Liver (tissue), 9 donors: ENCODE measurements around the gene GZMM. TPM values are rescaled to one million over a fixed set of nuclear protein-coding genes. Genes with fewer than 3 reads are reported as not detected.
A peak's percentile ranks its signal among the peaks of the same experiment; 100 is the strongest.

Experiments
- DNase-seq: peaks from one replicate; pipeline ENCODE4 v3.0.0-alpha.2; 2017; ENCODE audit warnings: low spot score
- H3K27ac ChIP-seq, 2 donors: one replicate each; pipeline ENCODE4 v1.7.0; 2013; ENCODE audit warnings: inconsistent platforms in 2 of 2, low read length in 2 of 2, control low read depth in 1 of 2, low read depth in 1 of 2, mild to moderate bottlenecking in 1 of 2
- H3K27me3 ChIP-seq, 4 donors: one replicate each; pipeline versions ENCODE4 v1.6.1 to v1.7.0; 2013; ENCODE audit warnings: low read length in 3 of 4, inconsistent platforms in 1 of 4, mild to moderate bottlenecking in 1 of 4, moderate library complexity in 1 of 4; ENCODE audit not compliant: control insufficient read depth in 4 of 4, insufficient read depth in 4 of 4
- H3K36me3 ChIP-seq, 4 donors: one replicate each; pipeline versions ENCODE4 v1.6.1 to v1.7.0; 2013; ENCODE audit warnings: low read length in 3 of 4, mild to moderate bottlenecking in 3 of 4, low read depth in 1 of 4, moderate library complexity in 1 of 4; ENCODE audit not compliant: control insufficient read depth in 4 of 4, insufficient read depth in 3 of 4
- H3K4me1 ChIP-seq, 4 donors: one replicate each; pipeline versions ENCODE4 v1.6.1 to v1.7.0; 2013; ENCODE audit warnings: low read length in 3 of 4, mild to moderate bottlenecking in 3 of 4, moderate library complexity in 1 of 4; ENCODE audit not compliant: control insufficient read depth in 4 of 4, insufficient read depth in 4 of 4
- H3K4me3 ChIP-seq, 3 donors: one replicate each; pipeline versions ENCODE4 v1.6.1 to v1.7.0; 2013; ENCODE audit warnings: low read length in 3 of 3, control low read depth in 1 of 3, low read depth in 1 of 3, mild to moderate bottlenecking in 1 of 3
- H3K9ac ChIP-seq, 2 donors: one replicate each; pipeline ENCODE4 v1.7.0; 2013; ENCODE audit warnings: low read length in 2 of 2, mild to moderate bottlenecking in 2 of 2, moderate library complexity in 2 of 2, control low read depth in 1 of 2, low read depth in 1 of 2
- H3K9me3 ChIP-seq, 4 donors: one replicate each; pipeline versions ENCODE4 v1.6.1 to v1.7.0; 2013; ENCODE audit warnings: low read length in 3 of 4; ENCODE audit not compliant: control insufficient read depth in 4 of 4
- GABPA ChIP-seq, 2 donors: IDR thresholded peaks in 1 of 2; conservative IDR thresholded peaks in 1 of 2; 2 replicates each; pipeline ENCODE4 v1.6.1; 2016; ENCODE audit warnings: antibody characterized with exemption in 2 of 2, mild to moderate bottlenecking in 1 of 2, moderate library complexity in 1 of 2
- HNF4A ChIP-seq, 2 donors: conservative IDR thresholded peaks; 2 replicates each; pipeline ENCODE4 v1.6.1; 2016; ENCODE audit warnings: antibody characterized with exemption in 2 of 2, mild to moderate bottlenecking in 2 of 2
- JUND ChIP-seq, 2 donors: IDR thresholded peaks; 2 replicates each; pipeline ENCODE4 v1.6.1; 2016; ENCODE audit warnings: antibody characterized with exemption in 2 of 2
- NR2F2 ChIP-seq: IDR thresholded peaks from 2 replicates; pipeline ENCODE4 v1.6.1; 2016; ENCODE audit warnings: antibody characterized with exemption
- RAD21 ChIP-seq, 2 donors: IDR thresholded peaks; 2 replicates each; pipeline ENCODE4 v1.6.1; 2016; ENCODE audit warnings: antibody characterized with exemption in 2 of 2, mild to moderate bottlenecking in 2 of 2
- RXRA ChIP-seq, 2 donors: IDR thresholded peaks; 2 replicates each; pipeline ENCODE4 v1.6.1; 2017 to 2018; ENCODE audit warnings: antibody characterized with exemption in 2 of 2, mild to moderate bottlenecking in 1 of 2
- SP1 ChIP-seq: IDR thresholded peaks from 2 replicates; pipeline ENCODE4 v1.6.1; 2018; ENCODE audit warnings: antibody characterized with exemption, mild to moderate bottlenecking
- TAF1 ChIP-seq: conservative IDR thresholded peaks from 2 replicates; pipeline ENCODE4 v1.6.1; 2016; ENCODE audit warnings: antibody characterized with exemption, mild to moderate bottlenecking
- WGBS: extraction: QIAGEN DNeasy Blood & Tissue Kit; methylation state at CpG from one replicate; pipeline ENCODE4 v1.1.7; 2013; 5-methylcytosine and 5-hydroxymethylcytosine counted together
- polyA plus RNA-seq, 2 donors: library from polyadenylated mRNA; stranded (reverse) in 1 of 2; unstranded in 1 of 2; fragments of 200-250 nt in 1 of 2; fragments of >200 nt in 1 of 2; fragmentation: Nextera tagmentation in 1 of 2; extraction: Ambion mirVana in 1 of 2; gene quantifications; one replicate each; pipeline versions ENCODE4 v1.2.1 to v1.2.3, GENCODE V29; 2013 to 2015
- total RNA-seq, 2 donors: library from RNA; depleted of rRNA; stranded (reverse); fragments of >200 nt; gene quantifications; one replicate each; pipeline ENCODE4 v1.2.3, GENCODE V29; 2014
- TF ChIP-seq, protein P1 (sequence below): IDR thresholded peaks from 2 replicates; pipeline ENCODE4 v1.6.1; 2016; ENCODE audit warnings: antibody characterized with exemption
- TF ChIP-seq, protein P2 (sequence below): fragments of 150-350 bp; IDR thresholded peaks from 2 replicates; pipeline ENCODE4 v1.5.1; 2017; ENCODE audit warnings: improper control_type of control experiment, low read depth, low read length; ENCODE audit not compliant: missing input control
- TF ChIP-seq, protein P3 (sequence below): IDR thresholded peaks from 2 replicates; pipeline ENCODE4 v1.6.1; 2016; ENCODE audit warnings: antibody characterized with exemption
- TF ChIP-seq, protein P4 (sequence below): IDR thresholded peaks from 2 replicates; pipeline ENCODE4 v1.6.1; 2016; ENCODE audit warnings: antibody characterized with exemption, mild to moderate bottlenecking
- donor health status: healthy.
- donor health status: healthy.
- donor health status: healthy.
- donor health status: healthy.
- donor health status: healthy.

The GZMM gene
- total and polyA plus RNA-seq, 4 donors = 0.28 to 1.3 (median 1.1) TPM

DNA sequence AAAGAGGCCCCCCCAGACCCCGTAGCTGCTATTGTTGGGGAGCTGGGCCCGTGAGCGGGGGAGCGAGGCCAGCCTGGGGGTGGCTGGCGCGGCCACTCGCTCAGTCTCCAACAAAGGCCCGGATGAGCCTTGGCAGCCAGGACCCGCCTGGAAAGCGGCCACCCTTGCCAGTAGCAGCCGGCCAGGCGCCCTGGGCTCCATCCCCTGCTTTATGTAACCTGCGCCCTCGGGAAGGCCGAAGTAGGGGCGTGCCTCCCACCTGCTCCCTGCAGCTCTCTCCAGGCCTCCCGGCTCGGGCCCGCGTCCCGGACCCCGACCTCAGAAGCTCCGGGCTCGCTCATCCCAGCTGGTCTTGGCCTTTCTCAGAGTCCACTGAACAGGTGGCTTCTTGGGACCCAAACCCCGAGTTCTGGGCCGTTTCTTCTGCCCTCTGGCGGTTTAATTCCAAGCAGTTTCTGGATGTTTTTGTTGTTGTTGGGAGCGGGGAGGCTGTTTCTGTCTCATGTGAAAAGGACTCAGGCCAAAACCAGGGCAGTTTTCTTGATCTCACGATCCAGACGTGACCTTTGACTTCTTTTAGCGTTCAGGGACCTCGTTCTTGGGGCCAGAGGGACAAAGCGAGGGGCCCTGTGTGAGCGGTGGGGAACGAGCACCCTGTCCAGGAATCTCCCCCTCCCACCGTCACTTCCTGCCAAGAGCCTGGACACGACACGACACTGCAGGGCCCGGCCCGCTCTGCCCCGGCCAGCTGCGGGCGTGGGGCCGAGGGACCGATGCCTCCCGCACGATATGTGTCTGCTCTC lies 11.1 kb upstream of the GZMM start:
- peak; percentile 61 to 65 for TF ChIP-seq RXRA (IDR thresholded peaks at IDR 0.05)
- peak in 1 of 2 donors; percentile 28 for TF ChIP-seq GABPA (IDR thresholded peaks at IDR 0.05 in 1 of 2, conservative IDR thresholded peaks at IDR 0.05 in 1 of 2)
- TF ChIP-seq TAF1 = no peak
- TF ChIP-seq, protein P1, sequence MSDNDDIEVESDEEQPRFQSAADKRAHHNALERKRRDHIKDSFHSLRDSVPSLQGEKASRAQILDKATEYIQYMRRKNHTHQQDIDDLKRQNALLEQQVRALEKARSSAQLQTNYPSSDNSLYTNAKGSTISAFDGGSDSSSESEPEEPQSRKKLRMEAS = peak; percentile 22
- TF ChIP-seq, protein P2, sequence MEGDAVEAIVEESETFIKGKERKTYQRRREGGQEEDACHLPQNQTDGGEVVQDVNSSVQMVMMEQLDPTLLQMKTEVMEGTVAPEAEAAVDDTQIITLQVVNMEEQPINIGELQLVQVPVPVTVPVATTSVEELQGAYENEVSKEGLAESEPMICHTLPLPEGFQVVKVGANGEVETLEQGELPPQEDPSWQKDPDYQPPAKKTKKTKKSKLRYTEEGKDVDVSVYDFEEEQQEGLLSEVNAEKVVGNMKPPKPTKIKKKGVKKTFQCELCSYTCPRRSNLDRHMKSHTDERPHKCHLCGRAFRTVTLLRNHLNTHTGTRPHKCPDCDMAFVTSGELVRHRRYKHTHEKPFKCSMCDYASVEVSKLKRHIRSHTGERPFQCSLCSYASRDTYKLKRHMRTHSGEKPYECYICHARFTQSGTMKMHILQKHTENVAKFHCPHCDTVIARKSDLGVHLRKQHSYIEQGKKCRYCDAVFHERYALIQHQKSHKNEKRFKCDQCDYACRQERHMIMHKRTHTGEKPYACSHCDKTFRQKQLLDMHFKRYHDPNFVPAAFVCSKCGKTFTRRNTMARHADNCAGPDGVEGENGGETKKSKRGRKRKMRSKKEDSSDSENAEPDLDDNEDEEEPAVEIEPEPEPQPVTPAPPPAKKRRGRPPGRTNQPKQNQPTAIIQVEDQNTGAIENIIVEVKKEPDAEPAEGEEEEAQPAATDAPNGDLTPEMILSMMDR = peak; percentile 32
- TF ChIP-seq, protein P3, sequence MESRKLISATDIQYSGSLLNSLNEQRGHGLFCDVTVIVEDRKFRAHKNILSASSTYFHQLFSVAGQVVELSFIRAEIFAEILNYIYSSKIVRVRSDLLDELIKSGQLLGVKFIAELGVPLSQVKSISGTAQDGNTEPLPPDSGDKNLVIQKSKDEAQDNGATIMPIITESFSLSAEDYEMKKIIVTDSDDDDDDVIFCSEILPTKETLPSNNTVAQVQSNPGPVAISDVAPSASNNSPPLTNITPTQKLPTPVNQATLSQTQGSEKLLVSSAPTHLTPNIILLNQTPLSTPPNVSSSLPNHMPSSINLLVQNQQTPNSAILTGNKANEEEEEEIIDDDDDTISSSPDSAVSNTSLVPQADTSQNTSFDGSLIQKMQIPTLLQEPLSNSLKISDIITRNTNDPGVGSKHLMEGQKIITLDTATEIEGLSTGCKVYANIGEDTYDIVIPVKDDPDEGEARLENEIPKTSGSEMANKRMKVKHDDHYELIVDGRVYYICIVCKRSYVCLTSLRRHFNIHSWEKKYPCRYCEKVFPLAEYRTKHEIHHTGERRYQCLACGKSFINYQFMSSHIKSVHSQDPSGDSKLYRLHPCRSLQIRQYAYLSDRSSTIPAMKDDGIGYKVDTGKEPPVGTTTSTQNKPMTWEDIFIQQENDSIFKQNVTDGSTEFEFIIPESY = no peak
- TF ChIP-seq JUND (IDR thresholded peaks at IDR 0.05) = no peak
- TF ChIP-seq SP1 = no peak
- TF ChIP-seq RAD21 (IDR thresholded peaks at IDR 0.05) = peak; percentile 51 to 70
- TF ChIP-seq NR2F2 = peak; percentile 91
- TF ChIP-seq HNF4A (conservative IDR thresholded peaks at IDR 0.05) = no peak
- TF ChIP-seq, protein P4, sequence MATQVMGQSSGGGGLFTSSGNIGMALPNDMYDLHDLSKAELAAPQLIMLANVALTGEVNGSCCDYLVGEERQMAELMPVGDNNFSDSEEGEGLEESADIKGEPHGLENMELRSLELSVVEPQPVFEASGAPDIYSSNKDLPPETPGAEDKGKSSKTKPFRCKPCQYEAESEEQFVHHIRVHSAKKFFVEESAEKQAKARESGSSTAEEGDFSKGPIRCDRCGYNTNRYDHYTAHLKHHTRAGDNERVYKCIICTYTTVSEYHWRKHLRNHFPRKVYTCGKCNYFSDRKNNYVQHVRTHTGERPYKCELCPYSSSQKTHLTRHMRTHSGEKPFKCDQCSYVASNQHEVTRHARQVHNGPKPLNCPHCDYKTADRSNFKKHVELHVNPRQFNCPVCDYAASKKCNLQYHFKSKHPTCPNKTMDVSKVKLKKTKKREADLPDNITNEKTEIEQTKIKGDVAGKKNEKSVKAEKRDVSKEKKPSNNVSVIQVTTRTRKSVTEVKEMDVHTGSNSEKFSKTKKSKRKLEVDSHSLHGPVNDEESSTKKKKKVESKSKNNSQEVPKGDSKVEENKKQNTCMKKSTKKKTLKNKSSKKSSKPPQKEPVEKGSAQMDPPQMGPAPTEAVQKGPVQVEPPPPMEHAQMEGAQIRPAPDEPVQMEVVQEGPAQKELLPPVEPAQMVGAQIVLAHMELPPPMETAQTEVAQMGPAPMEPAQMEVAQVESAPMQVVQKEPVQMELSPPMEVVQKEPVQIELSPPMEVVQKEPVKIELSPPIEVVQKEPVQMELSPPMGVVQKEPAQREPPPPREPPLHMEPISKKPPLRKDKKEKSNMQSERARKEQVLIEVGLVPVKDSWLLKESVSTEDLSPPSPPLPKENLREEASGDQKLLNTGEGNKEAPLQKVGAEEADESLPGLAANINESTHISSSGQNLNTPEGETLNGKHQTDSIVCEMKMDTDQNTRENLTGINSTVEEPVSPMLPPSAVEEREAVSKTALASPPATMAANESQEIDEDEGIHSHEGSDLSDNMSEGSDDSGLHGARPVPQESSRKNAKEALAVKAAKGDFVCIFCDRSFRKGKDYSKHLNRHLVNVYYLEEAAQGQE = no peak
- 1% methylated on average over 47 of the region's 47 CpGs for WGBS
- peak; percentile 69 for DNase-seq
- Histone ChIP-seq H3K27me3 (no peaks in the 10 kb centered on the region), H3K9ac (peak overlapping the region; percentile 85 to 86), H3K9me3 (no peaks in the 10 kb centered on the region), H3K4me3 (peak overlapping the region; percentile 81 to 83 (median 83)), H3K36me3 (peaks cover 0 to 13% (median 6%) of the 10 kb centered on the region in 4 donors), H3K4me1 (peaks cover 15 to 37% (median 22%) of the 10 kb centered on the region in 4 donors), H3K27ac (peak overlapping the region; percentile 83 to 95)
